Activated T-cell treated with anti-CD3 and anti-CD28 coated beads for 24 hours (primary cell): ENCODE measurements around the gene MAST2.
"Not testable (repeated sequence)": the region's sequence is repeated elsewhere in the genome, so short reads cannot be mapped to it uniquely, and the experiment has no call there.

ENCODE experiments used
- DNase-seq: peaks from one replicate; pipeline ENCODE4 v3.0.0-alpha.2; 2020; ENCODE audit warnings: low read depth

Gene MAST2

DNA sequence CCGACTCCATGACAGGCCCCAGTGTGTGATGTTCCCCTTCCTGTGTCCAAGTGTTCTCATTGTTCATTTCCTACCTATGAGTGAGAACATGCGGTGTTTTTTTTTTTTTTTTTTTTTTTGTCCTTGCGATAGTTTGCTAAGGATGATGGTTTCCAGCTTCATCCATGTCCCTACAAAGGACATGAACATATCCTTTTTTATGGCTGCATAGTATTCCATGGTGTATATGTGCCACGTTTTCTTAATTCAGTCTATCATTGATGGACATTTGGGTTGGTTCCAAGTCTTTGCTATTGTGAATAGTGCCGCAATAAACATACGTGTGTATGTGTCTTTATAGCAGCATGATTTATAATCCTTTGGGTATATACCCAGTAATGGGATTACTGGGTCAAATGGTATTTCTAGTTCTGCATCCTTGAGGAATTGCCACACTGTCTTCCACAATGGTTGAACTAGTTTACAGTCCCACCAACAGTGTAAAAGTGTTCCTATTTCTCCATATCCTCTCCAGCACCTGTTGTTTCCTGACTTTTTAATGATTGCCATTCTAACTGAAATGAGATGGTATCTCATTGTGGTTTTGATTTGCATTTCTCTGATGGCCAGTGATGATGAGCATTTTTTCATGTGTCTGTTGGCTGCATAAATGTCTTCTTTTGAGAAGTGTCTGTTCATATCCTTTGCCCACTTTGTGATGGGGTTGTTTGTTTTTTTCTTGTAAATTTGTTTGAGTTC, 54.5 kb downstream of the MAST2 start:
- not testable (repeated sequence) for DNase-seq

DNA sequence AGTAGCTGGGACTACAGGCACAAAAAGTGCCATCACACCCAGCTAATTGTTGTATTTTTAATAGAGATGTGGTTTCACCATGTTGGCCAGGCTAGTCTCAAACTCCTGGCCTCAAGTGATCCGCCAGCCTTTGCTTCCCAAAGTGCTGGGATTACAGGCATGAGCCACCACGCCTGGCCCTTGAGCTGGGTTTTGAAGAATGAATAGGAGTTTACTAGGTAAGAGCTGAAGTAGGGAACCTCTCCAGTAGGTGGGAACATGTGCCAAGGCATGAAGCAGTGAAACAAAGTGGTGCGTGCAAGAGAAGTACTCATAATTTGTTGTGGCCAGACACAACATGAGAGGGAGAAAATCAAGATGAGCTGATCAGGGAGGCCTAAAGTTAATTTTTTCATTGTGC, 55.8 kb downstream of the MAST2 start:
- no peak for DNase-seq

GRCh38 chr1:45862008-45862407, 58.6 kb downstream of the MAST2 start:
- no peak for DNase-seq

DNA sequence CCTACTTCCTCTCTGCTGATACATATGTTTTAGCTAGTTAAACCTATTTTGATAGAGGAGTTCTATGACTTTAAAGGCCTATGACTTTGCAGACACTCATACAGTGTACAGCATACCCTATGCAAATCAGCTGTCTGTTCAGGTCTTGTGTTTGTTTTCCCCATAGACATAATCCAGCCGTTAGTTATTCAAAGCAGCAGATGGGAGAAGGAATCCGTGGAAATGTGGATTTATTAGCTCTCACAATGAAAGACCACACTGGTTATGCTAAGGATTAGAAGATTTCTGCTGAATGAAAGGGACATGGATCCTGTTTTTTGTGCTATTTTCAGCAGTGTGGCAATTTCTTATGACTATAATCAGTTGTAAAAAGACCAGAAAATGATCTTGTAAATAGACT, 59.8 kb downstream of the MAST2 start:
- DNase-seq, result no peak

DNA sequence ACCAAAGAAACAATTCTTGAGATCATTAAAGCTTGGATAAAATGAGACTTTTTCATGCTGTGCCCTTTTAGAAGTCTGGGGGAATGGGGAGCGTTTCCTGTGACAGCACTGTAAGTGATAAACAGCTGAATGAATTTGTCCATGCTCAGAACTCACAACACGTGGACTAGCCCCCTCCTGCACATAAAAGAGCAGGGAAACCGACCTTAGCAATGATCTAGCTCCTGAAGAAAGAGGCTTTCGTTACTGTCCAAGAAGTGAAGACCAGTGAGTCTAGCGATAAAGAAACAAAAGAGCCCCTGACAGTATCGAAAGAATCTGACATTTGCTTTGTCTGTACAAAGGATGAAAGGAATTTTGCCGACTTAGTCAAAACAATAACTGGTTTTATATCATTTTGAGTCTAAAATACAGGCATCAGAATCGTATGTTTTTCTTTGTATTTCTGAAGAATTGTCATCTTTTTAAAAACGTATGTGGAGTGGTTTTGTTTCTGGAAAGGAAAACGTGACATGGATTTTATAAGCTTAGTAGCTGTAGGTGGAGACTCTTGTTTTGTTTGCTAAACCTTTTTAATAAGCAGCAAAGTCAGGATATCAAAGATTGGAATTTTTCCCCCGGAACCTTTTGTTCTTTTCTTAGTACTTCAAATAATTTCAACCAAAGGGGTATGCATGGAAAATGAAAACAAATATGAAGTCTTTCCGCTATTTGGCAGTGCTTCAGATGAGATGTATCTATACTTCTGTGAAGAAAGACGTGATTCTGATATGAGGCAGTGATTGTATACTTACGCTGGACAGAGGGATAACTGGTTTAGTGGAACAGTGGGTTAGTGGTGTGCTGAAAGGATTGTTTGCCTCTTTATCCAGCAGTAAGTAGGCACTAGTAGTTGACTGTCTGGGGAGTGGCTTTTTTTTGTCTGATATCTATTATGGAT, 61.0 kb downstream of the MAST2 start:
- no peak for DNase-seq

GRCh38 chr1:45867697-45868348, 64.4 kb downstream of the MAST2 start:
- DNase-seq, result no peak

GRCh38 chr1:45868861-45869260, 65.4 kb downstream of the MAST2 start:
- DNase-seq, result no peak

DNA sequence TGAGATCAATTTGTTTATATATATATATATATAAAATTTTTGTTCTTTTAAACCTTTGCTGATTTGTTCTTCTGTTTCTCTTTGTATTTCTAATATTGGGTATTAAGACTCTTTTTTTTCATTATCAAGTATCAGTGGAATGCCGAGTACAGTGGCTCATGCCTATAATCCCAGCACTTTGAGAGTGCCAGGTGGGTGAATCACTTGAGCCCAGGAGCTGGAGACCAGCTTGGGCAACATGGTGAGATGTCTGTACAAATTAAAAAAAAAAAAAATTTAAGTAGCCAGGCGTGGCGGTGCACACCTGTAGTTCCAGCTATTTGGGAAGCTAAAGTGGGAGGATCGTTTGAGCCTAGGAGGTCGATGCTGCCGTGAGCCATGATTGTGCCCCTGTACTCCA, 67.1 kb downstream of the MAST2 start:
- no peak for DNase-seq

DNA sequence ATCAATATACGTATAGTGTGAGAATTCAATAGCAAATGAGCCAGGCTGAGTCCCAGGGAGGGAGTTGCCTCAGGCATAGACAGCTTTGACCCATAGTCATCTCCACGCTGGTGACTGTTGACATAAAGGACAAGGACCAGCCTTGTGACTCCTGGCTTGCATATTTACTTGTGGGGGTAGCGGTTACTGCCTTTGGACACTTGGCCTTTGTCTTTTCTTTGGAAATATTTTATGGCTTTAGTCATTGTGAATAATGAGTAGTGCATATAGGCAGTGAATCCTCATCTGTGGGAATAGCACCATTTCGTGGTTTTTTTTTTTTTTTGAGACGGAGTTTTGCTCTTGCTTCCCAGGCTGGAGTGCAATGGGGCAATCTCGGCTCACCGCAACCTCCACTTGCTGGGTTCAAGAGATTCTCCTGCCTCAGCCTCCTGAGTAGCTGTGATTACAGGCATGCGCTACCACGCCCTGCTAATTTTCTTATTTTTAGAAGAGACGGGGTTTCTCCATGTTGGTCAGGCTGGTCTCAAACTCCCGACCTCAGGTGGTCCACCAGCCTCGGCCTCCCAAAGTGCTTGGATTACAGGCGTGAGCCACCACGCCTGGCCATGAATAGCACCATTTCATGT, 68.9 kb downstream of the MAST2 start:
- not testable (repeated sequence) for DNase-seq

DNA sequence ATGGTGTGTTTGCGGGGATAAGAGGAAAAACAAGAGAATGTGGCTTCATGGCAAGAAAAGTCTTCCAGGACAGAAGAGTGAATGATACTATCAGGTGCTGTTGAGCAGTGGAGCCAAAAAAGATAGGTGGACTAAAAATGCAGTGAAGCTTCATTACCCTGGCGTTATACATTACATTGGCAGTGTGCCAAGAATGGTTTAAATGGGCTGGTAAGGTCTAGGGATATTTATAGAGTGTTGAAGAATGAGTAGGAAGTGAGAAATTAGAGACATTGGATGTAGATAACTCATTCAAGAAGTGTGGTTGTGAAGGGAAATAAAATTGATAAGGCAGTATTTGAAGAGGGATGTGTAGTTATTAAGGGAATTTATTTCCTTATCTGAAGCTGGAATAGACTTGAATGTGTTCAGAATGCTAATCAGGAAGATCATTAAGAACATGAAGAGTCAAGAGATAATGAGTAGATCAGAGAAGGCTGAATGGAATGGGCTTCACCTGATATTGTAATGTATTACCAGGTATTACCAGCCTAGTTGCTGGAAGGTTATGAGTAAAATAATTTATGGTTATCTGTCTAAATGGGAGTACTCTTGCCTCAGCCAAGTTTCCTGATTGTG, 72.7 kb downstream of the MAST2 start:
- DNase-seq, result no peak

- DNase-seq, result no peak
Observed at GRCh38 chr1:45877264-45877663, 73.9 kb downstream of the MAST2 start.

DNA sequence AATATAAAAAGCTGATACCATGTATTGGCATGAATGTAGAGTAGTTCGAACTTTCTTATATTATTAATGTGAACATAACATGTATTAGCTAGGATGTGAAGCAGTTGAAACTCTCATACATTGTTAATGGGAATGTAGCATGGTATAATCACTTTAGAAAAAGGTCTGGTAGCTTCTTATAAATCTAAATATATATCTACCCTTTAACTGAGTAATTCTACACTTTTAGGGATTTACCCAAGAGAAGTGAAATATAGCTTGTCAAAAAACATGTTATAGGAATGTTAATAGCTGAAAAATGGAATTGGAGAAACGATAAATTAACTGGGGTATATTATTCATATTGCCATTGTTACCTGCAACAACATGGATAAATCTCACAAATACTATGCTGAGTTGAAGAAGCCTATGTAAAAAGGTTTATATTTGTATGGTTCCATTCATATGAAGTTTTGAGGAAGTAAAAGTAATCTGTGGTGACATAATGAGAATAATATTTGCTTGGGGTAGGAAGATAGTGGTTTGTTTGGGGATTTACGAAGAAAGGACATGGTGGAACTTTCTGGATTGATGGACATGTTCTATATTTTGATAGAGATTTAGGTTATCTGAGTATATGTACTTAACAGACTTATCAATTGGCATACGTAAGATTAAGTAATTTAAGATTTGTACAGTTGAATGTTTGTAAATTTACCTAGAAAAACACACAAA, 76.6 kb downstream of the MAST2 start:
- no peak for DNase-seq

- DNase-seq, result no peak
Observed at GRCh38 chr1:45880930-45881329, 77.5 kb downstream of the MAST2 start.

DNA sequence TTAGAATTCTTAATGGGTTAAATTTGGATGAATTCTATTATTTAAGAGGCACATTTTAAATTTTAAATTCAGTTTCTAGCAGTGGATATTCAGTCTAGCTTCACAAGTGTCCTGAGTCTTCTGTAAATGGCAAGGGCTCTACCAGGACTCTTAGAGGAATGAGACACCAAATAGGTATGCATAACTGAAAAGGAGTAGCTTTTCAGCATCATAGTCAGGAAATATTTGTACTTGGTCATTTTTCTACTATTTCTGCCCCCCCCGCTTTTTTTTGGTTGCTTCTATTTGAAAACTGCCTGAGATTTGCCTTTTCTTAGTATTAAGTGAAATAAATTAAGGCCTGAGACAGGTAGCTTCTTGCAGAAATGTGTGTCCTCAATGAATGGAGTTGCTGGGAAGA, 80.2 kb downstream of the MAST2 start:
- DNase-seq, result no peak

- DNase-seq, result no peak
Observed at GRCh38 chr1:45884700-45885099, 81.3 kb downstream of the MAST2 start.

DNA sequence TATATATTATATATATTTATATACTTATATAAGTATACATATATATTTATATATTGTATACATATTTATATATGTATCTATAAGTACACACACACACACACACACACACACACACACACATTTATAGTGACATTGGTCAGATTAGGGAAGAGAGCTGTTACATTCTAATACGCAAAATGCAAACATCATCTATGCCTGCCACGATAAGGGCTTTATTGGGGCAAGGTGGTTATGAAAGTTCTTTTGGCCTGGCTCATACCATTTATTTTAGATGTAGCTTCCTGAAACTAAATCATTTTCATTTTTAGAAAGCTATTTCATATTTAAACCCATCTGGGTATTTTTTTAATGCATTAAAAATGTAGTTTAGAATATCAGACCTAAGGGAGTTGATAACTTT, 82.8 kb downstream of the MAST2 start:
- no peak for DNase-seq

DNA sequence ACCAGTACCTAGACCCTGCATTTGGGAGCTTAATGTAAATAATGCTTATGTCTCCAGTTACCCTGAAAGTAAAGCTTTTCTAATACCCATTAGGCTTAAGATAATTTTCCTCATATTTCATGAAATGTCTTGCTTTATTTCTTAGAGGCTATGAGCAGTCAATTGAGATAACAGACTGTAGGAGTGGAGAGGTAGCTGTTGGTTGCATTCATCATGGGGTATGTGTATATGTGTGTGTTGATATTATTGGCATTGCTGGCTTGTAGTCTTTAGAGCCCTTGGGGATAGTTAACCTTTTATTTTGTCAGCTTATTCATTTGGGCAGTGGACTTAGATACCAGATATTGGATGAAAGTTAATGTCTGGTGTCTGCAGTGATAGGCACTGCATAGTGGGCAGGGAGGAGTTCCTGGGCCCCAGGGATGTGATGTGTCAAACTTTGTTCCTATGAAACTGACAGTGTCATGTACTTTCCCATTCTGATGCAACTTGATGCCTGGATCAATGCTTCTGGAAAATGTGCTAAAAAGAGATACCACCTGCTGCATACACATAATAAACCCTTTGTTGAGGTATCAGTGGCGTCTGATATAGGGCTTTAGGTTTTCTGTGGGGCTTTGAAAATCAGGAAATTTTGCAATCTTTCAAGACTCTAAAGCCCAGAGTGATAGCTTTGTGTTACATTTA, 83.9 kb downstream of the MAST2 start:
- DNase-seq, result no peak

DNA sequence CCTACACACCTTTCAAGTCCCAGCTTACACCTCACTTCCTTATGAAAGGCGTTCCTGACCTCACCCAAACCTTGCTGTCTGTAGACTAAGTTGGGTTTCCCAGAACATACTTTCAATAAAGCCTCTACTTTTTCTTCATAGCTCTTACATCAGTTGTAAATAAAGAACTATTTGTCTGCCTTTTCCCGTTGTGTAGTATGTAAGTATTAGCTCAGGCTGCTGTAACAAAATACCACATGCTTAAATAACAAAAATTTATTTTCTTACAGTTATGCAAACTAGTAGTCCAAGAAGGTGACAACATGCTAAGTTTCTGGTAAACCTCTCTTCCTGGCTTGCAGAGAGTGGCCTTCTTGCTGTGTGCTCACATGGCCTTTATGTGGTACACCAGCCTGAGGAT, 86.7 kb downstream of the MAST2 start:
- no peak for DNase-seq

GRCh38 chr1:45891087-45891486, 87.7 kb downstream of the MAST2 start:
- no peak for DNase-seq

- DNase-seq, result no peak
Observed at GRCh38 chr1:45892068-45892785, 88.8 kb downstream of the MAST2 start.
